Urinary bladder (tissue), 4 donors: ENCODE measurements around the gene SAMSN1. TPM values are rescaled to one million over a fixed set of nuclear protein-coding genes. Genes with fewer than 3 reads are reported as not detected.

Experiments used
- DNase-seq: peaks from one replicate; pipeline ENCODE4 v3.0.0-alpha.2; 2015; ENCODE audit errors: extremely low spot score
- H3K27ac ChIP-seq: one replicate; pipeline ENCODE4 v1.5.1; 2013; ENCODE audit warnings: low read depth, mild to moderate bottlenecking, moderate library complexity
- H3K36me3 ChIP-seq: one replicate; pipeline ENCODE4 v1.6.1; 2013; ENCODE audit warnings: mild to moderate bottlenecking, moderate library complexity; ENCODE audit not compliant: insufficient read depth
- H3K4me1 ChIP-seq: one replicate; pipeline ENCODE4 v1.6.1; 2013; ENCODE audit warnings: mild to moderate bottlenecking, moderate library complexity; ENCODE audit not compliant: insufficient read depth
- H3K4me3 ChIP-seq: one replicate; pipeline ENCODE4 v1.5.1; 2013; ENCODE audit warnings: low read depth, low read length
- WGBS: extraction: QIAGEN DNeasy Blood & Tissue Kit; methylation state at CpG from one replicate; pipeline ENCODE4 v1.1.7; 2013; 5-methylcytosine and 5-hydroxymethylcytosine counted together
- polyA plus RNA-seq: library from polyadenylated mRNA; stranded (reverse); fragments of 200-250 nt; gene quantifications from one replicate; pipeline ENCODE4 v1.2.3, GENCODE V29; 2013
- total RNA-seq: library from RNA; depleted of rRNA; stranded (reverse); fragments of >200 nt; gene quantifications from one replicate; pipeline ENCODE4 v1.2.3, GENCODE V29; 2014
- donor health status: healthy with polysubstance abuse.
- donor health status: healthy.

The SAMSN1 gene
- total and polyA plus RNA-seq, 2 donors = 11.3 to 16.2 TPM

DNA sequence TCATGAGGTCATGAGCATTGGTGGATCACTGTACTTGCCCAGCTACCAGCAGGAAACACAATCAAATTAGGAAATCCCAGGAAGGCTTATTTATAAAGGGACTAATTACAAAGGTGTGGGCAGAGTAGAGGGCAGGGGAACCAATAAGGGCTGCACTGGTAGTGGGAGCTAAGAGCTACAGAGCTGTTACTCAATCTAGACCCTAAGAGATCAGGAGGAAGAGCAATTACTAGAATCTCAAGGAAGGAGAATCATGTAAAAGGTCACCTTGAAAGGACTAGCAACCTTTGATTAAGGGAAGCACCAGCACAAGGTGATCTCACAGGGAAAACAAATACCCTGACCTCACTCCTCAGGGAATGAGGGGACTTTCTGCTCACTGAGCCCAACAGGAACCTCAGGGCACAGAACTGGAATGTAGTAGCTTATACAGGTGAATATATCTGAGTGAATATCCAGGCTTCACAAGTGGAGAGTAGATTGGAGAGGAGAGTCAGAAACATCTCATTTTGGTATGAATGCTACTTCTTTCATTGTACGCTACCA is 66.8 kb downstream of the SAMSN1 start:
- no peaks in the 10 kb centered on the region for H3K4me1 ChIP-seq
- 98% methylated on average over 1 of the region's 1 CpG for WGBS
- H3K4me3 ChIP-seq = no peak overlapping the region
- H3K27ac ChIP-seq = no peak overlapping the region
- DNase-seq = no peak
- peaks cover 1% of the 10 kb centered on the region for H3K36me3 ChIP-seq

DNA sequence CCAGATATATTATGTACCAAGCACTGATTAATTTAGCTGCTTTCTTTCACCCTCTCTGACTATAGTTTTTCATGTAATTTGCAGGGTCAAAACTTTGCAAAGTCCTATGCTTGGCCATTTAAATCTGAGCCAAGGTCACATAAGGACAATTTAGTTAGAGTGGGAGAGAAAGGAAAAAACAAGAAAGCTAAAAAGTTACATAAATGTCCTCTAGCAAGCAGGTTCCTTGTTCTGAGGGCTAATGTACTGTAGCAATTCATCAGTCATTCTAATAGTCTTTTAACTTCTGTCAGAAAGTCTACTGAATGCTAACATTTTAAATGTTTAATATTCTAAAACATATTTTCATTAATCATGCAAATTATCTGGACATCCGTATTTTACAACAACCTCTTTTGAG is 68.3 kb downstream of the SAMSN1 start:
- no peak overlapping the region for H3K4me3 ChIP-seq
- peaks cover 1% of the 10 kb centered on the region for H3K36me3 ChIP-seq
- WGBS = 60% methylated on average over 1 of the region's 1 CpG
- no peak for DNase-seq
- H3K4me1 ChIP-seq = no peaks in the 10 kb centered on the region
- H3K27ac ChIP-seq = no peak overlapping the region

DNA sequence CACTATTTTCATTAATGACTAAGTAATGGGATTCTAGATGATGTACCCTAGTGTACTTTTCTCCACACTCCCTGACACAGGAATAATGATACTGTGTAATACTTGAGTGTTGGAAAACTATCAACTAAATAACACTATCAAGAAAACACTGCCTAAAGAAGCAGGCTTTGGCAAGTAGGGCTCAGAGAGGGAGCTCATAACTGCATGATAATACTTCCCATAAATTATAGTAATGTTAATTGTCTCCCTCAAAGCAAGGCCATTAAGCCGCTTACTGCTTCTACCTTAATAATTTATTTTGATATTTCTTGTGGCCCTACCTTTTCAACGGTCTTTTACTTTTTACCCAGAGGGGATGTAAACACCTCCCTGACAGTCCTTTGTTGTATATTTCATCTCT is 69.0 kb downstream of the SAMSN1 start:
- 78% methylated on average over 2 of the region's 2 CpGs for WGBS
- no peaks in the 10 kb centered on the region for H3K4me1 ChIP-seq
- H3K4me3 ChIP-seq = no peak overlapping the region
- DNase-seq = no peak
- no peak overlapping the region for H3K27ac ChIP-seq
- peaks cover 1% of the 10 kb centered on the region for H3K36me3 ChIP-seq

DNA sequence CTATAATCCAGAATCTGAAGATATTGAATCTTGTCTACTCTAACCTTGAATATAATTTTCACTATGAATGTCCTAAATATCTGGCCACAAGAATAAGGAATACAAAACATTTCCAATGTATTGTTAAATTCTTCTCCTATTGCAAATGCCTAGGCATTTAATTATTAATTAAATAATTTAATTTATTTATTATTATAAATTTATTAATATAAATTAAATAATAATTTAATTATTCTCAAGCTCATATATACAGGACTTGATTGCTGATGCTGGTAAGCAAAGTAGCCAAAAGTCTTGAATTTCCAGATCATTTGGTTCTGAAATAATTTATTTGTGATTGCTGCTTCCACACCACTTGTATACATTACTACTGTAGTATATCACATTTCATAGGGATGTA is 71.1 kb downstream of the SAMSN1 start:
- H3K4me1 ChIP-seq = no peaks in the 10 kb centered on the region
- peaks cover 1% of the 10 kb centered on the region for H3K36me3 ChIP-seq
- H3K4me3 ChIP-seq = no peak overlapping the region
- no peak for DNase-seq
- no peak overlapping the region for H3K27ac ChIP-seq

DNA sequence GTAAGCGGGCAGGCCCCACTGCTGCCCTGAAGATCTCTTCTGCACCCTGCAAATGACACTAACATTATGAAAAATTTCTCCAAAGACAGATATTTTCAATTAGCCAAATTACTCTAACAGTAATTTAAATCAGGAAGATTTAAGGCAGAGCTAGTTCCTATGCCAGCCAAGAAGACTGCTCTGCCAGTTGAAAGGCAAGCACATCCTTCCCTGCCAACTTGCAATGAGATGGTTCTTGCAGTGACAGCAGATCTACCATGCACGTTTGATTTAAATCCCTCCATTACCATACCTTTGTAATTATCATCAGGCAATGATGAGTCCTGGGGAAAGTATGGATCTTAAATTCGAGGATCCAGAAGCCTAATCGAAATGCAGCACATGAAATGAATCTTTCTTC is 76.5 kb downstream of the SAMSN1 start:
- Histone ChIP-seq H3K36me3 (no peaks in the 10 kb centered on the region), H3K27ac (no peak overlapping the region), H3K4me1 (no peaks in the 10 kb centered on the region), H3K4me3 (no peak overlapping the region)
- no peak for DNase-seq
- WGBS = 84% methylated on average over 4 of the region's 4 CpGs

DNA sequence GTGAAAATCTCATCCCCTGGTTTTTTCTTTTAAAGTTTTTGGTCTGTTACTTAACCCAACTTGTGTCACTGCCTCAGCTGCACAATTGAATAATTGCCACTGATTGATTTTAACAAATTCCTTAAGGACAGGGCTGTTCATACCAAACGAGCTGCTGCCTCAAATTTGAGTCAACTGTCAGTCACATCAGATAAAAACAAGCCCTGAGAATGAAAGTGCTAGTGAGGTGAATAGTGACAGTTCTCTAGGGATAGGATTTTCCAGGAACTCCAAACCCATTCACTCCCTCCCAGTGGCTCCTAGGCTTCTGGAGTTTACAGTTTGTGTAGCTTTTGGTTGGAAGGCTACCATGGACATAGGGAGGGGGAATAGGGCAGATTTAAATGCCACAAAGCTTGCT is 79.4 kb downstream of the SAMSN1 start:
- no peak overlapping the region for H3K4me3 ChIP-seq
- WGBS = 53% methylated on average over 1 of the region's 1 CpG
- H3K4me1 ChIP-seq = no peaks in the 10 kb centered on the region
- no peak overlapping the region for H3K27ac ChIP-seq
- DNase-seq = no peak
- no peaks in the 10 kb centered on the region for H3K36me3 ChIP-seq

DNA sequence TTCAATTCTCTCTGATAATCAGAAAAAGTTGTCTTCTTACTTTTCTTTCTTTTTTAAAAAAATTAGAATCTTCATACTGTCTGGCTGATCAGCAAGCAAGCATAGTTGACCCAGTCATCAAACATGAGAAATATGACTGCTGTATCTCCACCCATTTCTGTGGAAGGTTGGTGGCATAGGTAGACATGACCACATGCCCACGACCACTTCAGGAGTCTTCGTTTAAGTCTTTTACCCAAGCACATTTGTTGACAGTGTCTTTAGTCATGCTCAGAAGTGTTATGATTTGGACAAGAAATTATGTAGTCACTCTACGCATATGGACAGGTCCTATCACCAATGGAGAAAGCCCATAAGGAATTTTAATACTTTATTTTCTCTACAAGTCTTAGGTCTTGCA is 88.4 kb downstream of the SAMSN1 start:
- Histone ChIP-seq H3K36me3 (no peaks in the 10 kb centered on the region), H3K27ac (no peak overlapping the region), H3K4me3 (no peak overlapping the region), H3K4me1 (no peaks in the 10 kb centered on the region)
- 93% methylated on average over 3 of the region's 3 CpGs for WGBS
- no peak for DNase-seq

DNA sequence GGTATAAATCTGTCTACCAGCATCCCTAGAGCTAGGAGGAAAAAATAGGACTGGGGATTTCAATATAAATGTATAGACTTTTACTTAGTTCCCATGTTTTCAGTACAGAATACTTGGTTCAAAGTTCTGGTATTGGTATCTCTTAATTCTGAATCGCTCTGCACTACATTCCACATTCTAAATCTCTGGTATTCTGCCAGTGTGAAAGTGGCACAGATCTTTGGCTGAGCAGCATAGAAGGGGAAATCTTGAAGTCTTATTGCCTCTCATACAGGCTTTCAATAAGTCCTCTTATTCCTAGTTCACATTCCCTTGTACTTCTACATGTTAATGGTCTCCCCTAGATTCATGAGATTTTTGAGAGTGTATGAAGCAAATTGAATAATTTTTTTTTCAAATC is 89.2 kb downstream of the SAMSN1 start:
- no peak for DNase-seq
- no peaks in the 10 kb centered on the region for H3K36me3 ChIP-seq

DNA sequence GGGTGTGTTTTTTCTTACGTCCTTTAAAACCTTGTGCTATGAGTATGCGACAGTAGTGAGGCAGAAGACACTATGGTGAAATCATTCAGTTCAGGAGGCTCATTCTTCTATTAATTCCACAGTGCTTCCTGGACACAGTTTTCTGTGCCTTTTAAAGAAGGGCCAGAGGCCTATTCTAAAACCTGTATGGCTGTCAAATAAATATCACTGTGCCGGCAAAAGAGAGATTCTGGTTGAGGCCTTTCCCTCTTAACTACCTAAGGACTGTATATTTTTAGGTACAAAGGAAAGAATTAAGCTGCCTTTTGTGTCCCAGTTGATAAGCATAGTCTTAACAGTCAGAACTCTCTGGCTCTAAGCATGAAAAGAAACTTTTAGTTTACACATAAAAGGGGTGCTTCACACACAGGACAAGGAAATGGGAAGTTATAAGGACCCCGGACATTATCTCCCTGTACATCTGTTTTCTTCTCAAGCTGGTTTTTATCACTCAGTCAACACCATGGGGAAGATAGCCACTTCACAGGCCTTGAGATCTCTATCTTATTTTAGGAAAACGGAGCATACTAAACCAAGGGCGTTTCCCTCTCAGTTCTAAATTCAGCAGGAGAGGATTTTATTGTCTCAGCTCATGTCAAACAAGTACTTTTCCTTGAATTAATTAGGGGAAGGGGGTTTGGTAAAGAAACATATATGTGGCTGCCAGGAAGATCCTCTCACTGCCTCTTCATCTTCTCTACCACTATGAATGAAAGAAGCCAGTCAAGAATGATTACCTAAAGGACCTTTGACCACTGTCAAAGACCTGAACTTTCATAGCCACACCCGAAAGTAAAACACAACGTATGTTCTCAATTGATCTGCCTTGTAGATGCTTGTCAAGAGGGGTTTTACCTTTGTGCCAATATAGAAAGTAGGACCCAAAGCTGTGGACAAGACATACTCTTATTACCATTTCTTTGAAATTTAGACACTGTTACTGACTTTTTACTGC is 91.8 kb downstream of the SAMSN1 start:
- 45% methylated on average over 8 of the region's 8 CpGs for WGBS

More for the DNA sequence above, 89.2 kb downstream of the SAMSN1 start:
- Histone ChIP-seq H3K4me3 (no peak overlapping the region), H3K27ac (no peak overlapping the region), H3K4me1 (no peaks in the 10 kb centered on the region)
- 89% methylated on average over 1 of the region's 1 CpG for WGBS

DNA sequence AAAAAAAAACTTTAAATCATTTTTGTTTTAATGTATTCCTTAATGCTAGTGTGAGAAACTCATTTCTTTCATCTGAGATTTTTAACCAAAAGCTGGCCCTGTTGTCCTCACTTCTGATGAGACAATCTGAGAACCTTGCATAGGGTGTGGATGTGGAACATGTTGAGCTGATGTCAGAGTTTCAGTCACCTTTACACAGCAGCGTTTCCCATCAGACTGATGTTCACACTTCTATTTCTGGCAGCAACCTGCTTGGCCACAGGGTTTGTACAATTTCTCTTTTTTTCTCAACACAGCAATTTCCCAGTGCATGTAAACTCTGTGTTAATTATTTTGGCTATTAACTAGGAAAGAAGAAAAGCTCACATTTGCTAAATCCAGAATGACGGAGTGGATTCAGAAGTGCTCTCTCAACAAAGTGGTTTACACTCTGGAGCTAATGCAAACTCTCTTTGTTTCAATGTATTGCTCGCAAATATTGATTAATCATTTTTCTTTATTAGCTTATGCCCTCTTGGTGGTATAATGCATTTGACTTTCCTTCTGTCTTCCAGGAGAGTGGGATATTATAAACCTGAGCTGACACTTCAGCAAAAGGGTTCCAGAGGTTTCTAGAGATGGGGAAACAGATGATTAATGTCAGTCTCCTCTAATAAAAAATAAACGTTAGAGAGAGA is 92.6 kb downstream of the SAMSN1 start:
- no peak for DNase-seq
- no peaks in the 10 kb centered on the region for H3K4me1 ChIP-seq
- 68% methylated on average over 4 of the region's 4 CpGs for WGBS
- H3K4me3 ChIP-seq = no peak overlapping the region
- H3K27ac ChIP-seq = no peak overlapping the region
- H3K36me3 ChIP-seq = no peaks in the 10 kb centered on the region

More for the DNA sequence above, 91.8 kb downstream of the SAMSN1 start:
- no peaks in the 10 kb centered on the region for H3K36me3 ChIP-seq
- H3K27ac ChIP-seq = no peak overlapping the region
- H3K4me3 ChIP-seq = no peak overlapping the region
- no peak for DNase-seq
- no peaks in the 10 kb centered on the region for H3K4me1 ChIP-seq

DNA sequence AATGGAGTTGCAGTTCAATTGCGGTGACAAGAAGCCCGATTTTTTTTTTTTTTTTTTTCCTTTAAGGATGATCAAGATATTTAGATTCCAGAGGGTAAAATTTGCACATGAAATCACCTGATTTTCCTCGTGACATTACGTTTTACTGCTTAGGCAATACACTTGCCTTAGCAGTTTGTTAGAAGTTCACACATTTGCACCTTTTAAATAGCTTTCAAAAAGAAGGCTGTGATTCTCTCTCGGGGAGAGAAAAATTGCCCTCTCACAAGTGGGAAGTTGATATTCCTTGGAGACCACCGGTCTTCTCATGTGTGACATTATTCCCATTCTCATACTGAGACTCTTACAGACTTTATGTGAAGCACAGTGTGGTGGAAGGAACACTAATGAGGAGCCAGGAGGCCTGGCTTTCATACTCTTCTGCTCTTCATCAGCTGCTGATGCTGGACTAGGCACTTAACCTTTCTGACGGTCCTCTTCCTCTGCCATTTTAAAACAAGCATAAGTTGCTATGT is 93.3 kb downstream of the SAMSN1 start:
- 88% methylated on average over 7 of the region's 7 CpGs for WGBS
- no peaks in the 10 kb centered on the region for H3K36me3 ChIP-seq
- H3K27ac ChIP-seq = no peak overlapping the region
- H3K4me3 ChIP-seq = no peak overlapping the region
- H3K4me1 ChIP-seq = no peaks in the 10 kb centered on the region
- no peak for DNase-seq

DNA sequence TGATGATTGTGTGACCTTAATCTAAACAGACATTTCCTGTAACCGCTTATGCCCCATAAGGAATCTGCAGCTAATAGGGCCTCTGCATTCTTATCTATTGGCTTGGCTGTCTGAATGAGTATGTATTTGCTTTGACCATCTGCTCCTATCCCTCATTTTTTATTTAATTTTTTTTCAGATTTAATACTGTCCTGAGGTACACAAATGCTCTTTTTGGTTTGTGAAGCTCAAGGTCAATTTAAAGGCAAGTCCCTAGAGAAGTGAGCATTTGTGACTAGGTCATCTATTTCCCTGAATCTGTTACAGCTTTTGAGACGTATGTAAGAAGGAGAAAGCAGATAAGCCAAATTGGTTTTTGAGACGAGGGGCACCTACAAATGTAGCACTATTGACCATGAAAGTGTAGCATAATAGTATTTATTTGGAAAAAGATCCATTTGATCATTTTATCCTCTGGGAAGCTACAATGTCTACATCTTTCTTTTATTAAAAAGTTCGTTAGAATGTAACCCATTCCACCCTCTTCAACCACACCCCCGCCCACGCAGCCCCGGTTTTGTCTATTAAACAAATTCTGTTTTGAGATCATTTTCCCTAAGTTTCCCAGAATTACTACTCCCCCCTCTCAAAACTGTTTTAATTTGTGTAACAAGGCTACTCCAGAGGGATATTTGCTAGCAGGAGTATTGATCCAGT is 93.9 kb downstream of the SAMSN1 start:
- Histone ChIP-seq H3K4me1 (no peaks in the 10 kb centered on the region), H3K36me3 (no peaks in the 10 kb centered on the region), H3K4me3 (no peak overlapping the region), H3K27ac (no peak overlapping the region)
- WGBS = 75% methylated on average over 7 of the region's 7 CpGs
- no peak for DNase-seq

DNA sequence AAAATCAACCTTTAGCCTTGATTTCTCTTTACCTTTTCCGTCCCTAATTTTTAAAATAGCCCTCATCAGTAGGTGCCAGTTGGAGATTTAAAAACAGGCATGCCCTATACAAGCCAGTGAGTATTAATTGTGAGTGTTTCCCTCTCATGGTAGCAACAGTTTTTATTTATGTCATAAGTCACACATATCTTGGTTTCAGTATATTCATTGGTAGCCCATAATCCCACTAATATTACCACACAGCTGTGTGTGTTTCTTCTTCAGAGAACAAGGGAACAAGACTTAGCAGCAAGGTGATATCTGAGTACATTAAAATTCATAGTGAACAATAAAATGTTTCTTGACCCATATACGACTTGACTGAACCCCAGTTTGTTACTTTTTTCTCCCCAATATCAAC is 94.6 kb downstream of the SAMSN1 start:
- Histone ChIP-seq H3K4me3 (no peak overlapping the region), H3K36me3 (no peaks in the 10 kb centered on the region), H3K27ac (no peak overlapping the region), H3K4me1 (no peaks in the 10 kb centered on the region)
- no peak for DNase-seq
- 71% methylated on average over 2 of the region's 2 CpGs for WGBS
